ENCODE measurements around the gene RAPGEFL1. TPM values are rescaled to one million over a fixed set of nuclear protein-coding genes. Genes with fewer than 3 reads are reported as not detected.

Gene RAPGEFL1
- total and polyA plus RNA-seq, 2 of the 8 experiments (the other 6 are each of a cell fraction or from before 2014, with no cell fraction given) = 20.0 to 20.2 TPM

- no peak overlapping the region for H4K91ac ChIP-seq (replicated peaks; ENCODE audit: insufficient read length, low read length)
- no peak overlapping the region for H2AK5ac ChIP-seq (ENCODE audit: low read depth, low read length)
- H3K79me2 ChIP-seq (ENCODE audit: control insufficient read depth in 1 of 2, insufficient read depth in 2 of 2, low read length in 2 of 2) = no peaks in the 10 kb centered on the region
- POLR2A ChIA-PET (ENCODE audit: partially characterized antibody) = interaction anchor here (0.5 to 10.5 kb wide), 10 partner anchors 17 to 149 kb away, joined by 3 to 105 read pairs (median 4); partner anchors contain the start of genes CASC3, RAPGEFL1 and WIPF2
- CTCF ChIA-PET (ENCODE audit: partially characterized antibody) = interaction anchor here (0.5 to 7.9 kb wide), 9 partner anchors 10 to 1526 kb away, joined by 3 to 59 read pairs (median 4); partner anchors contain the start of gene RAPGEFL1
- H3K23ac ChIP-seq (ENCODE audit: insufficient read length) = no peak overlapping the region
- H3K36me3 ChIP-seq (ENCODE audit: control insufficient read depth in 2 of 4, insufficient read depth in 4 of 4, low read length in 3 of 4) = peaks cover 0 to 12% (median 6%) of the 10 kb centered on the region in 4 experiments; a peak in 5 of 8 replicates
- H3K4ac ChIP-seq (replicated peaks; ENCODE audit: insufficient read length, low read depth, low read length) = no peak overlapping the region
- no peaks in the 10 kb centered on the region for H3K27me3 ChIP-seq (replicated peaks in 1 of 4; ENCODE audit: control insufficient read depth in 3 of 4, extremely low read depth in 1 of 4, insufficient read depth in 3 of 4, low read length in 3 of 4)
- H2BK15ac ChIP-seq (ENCODE audit: low read length) = no peak overlapping the region
- no peak overlapping the region for H3K27ac ChIP-seq (ENCODE audit: low read depth, low read length)
- H3K4me1 ChIP-seq (replicated peaks in 1 of 4; ENCODE audit: control insufficient read depth in 3 of 4, insufficient read depth in 4 of 4, low read length in 3 of 4) = peaks cover 0 to 15% (median 8%) of the 10 kb centered on the region in 4 experiments; a peak in 5 of 7 replicates
- no peak overlapping the region for H2BK5ac ChIP-seq (ENCODE audit: low read depth, low read length)
- no peak overlapping the region for H3K9ac ChIP-seq (replicated peaks in 1 of 4; ENCODE audit: extremely low read depth in 1 of 4, low read depth in 3 of 4, low read length in 3 of 4)
- no peaks in the 10 kb centered on the region for H3K79me1 ChIP-seq (ENCODE audit: low read depth, low read length)
- no peak overlapping the region for H3K14ac ChIP-seq (ENCODE audit: insufficient read length)
- no peak for FAIRE-seq
- H4K20me1 ChIP-seq (replicated peaks in 1 of 2; ENCODE audit: control insufficient read depth in 1 of 2, insufficient read depth in 2 of 2, low read length in 2 of 2) = peaks cover 0 to 2% of the 10 kb centered on the region in 2 experiments
- no peak overlapping the region for H3K4me2 ChIP-seq (ENCODE audit: insufficient read depth in 1 of 2, low read depth in 2 of 2, low read length in 2 of 2)
- H2BK120ac ChIP-seq (replicated peaks; ENCODE audit: low read depth, low read length) = no peak overlapping the region
- no peak overlapping the region for H2BK12ac ChIP-seq (ENCODE audit: low read depth, low read length)
- no peak overlapping the region for H4K5ac ChIP-seq (ENCODE audit: insufficient read length, low read depth, low read length)
- no peak overlapping the region for H3K4me3 ChIP-seq (ENCODE audit: extremely low read depth in 1 of 4, insufficient read depth in 2 of 4, low read depth in 3 of 4, low read length in 4 of 4)
- H3K23me2 ChIP-seq (ENCODE audit: low read depth, low read length) = peaks cover 8% of the 10 kb centered on the region
- H2BK20ac ChIP-seq (ENCODE audit: low read length) = no peak overlapping the region
- TF ChIP-seq MAX (IDR thresholded peaks at IDR 0.05) = no peak
- no peak for TF ChIP-seq KDM5A (IDR thresholded peaks at IDR 0.05; ENCODE audit: low read length)
- no peak overlapping the region; the same call in 1 of the 2 replicates for H4K8ac ChIP-seq (ENCODE audit: extremely low read depth, insufficient read depth, low read length)
- no peak for DNase-seq (ENCODE audit: low read depth in 1 of 2, low spot score in 2 of 2)
- H3K56ac ChIP-seq (replicated peaks; ENCODE audit: insufficient read length, low read depth, low read length) = no peak overlapping the region
- 91% methylated on average over 1 of the region's 2 CpGs; no CpG with 5 or more reads in 1 of the 2 experiments for WGBS, 2 experiments (ENCODE audit: extremely low coverage in 1 of 2, insufficient coverage in 1 of 2, insufficient read length in 1 of 2, insufficient replicate concordance in 2 of 2, low coverage in 1 of 2, low lambda C conversion rate in 2 of 2, missing lambda C conversion rate in 1 of 2)
- H3K18ac ChIP-seq (ENCODE audit: extremely low read depth, low read length) = no peak overlapping the region
- no peak overlapping the region for H2AFZ ChIP-seq (ENCODE audit: low read length)
- H3K9me3 ChIP-seq (ENCODE audit: insufficient read depth in 2 of 2, low read depth in 1 of 2, low read length in 1 of 2) = no peaks in the 10 kb centered on the region
Observed at GRCh38 chr17:40194821-40195220, 17.6 kb downstream of the RAPGEFL1 start.

Measured in H1 (cell line).